NT2/D1 (cell line): Measurements from ENCODE around the gene KLHL21.

Source experiments
- YY1 ChIP-seq: IDR thresholded peaks from 2 replicates; pipeline ENCODE4 v1.6.1; 2011; ENCODE audit not compliant: insufficient read length, insufficient read depth
- ZNF274 ChIP-seq: IDR thresholded peaks from 2 replicates; pipeline ENCODE4 v1.6.1; 2011; ENCODE audit warnings: mild to moderate bottlenecking, low read depth, low read length

DNA sequence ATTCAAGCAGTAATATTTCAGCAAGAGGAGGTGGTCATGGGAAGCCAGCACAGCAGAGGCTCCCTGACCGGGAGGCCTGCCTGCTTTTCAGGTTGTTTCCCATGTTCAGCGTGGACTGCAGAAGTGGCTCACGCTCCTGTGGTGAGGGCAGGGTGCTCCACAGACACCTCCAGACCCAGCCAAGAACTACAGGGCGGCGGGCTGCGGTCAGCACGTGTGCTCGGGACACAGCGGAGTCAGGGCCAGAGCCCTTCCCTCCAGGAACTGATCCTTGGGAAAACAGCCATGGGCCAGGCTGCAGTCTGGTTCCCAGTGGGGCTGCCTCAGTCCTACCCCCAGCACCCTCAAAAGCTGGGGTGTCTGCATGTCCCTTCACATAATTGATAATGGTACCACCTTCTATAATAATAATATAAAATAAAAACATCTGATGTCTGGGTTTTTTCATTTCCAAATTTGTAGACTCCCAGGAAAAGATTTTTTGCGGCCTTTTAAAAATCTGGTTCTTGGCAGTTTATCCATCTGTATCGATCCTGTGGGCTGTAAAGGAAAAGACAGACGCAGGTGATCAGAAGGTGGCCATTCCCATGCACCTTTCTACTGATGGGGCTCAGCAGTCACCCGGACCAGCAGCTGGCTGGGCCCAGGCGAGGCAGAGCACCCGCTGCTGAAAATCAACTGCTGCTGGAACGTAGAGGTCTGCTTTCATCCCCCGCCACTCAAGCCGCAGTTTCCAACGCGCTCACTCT lies 32.7 kb upstream of the KLHL21 start:
- no peak for TF ChIP-seq ZNF274
- no peak for TF ChIP-seq YY1
